ENCODE measurements around the gene COX8C. TPM values are rescaled to one million over a fixed set of nuclear protein-coding genes. Genes with fewer than 3 reads are reported as not detected.

COX8C gene, protein sequence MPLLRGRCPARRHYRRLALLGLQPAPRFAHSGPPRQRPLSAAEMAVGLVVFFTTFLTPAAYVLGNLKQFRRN
- total RNA-seq = not detected
- long read RNA-seq = 0 reads

GRCh38 chr14:93346926-93347721, at the start of gene COX8C:
Gene COX8C, plus strand, starts transcription at chr14:93347182. Its CDS starts 87 bp downstream, at chr14:93347269.
- peak in 2 of 3 donors; percentile 17 to 44 for DNase-seq
- WGBS (ENCODE audit: insufficient coverage, low coverage, low lambda C conversion rate, missing lambda C conversion rate) = 92% methylated on average over 20 of the region's 60 CpGs
- no peaks in the 10 kb centered on the region for H3K36me3 ChIP-seq
- no peak within 1 kb of the TSS for H3K27ac ChIP-seq
- peak in 1 of 4 donors; percentile 33 for ATAC-seq
- H3K9me3 ChIP-seq = no peaks in the 10 kb centered on the region
- TF ChIP-seq CTCF (IDR thresholded peaks at IDR 0.05) (no peak), POLR2A (IDR thresholded peaks at IDR 0.05) (no peak)
- intact Hi-C loops (cut with DNase I) = no loop called here
- H3K4me1 ChIP-seq = no peaks in the 10 kb centered on the region
- no peak within 1 kb of the TSS for H3K4me3 ChIP-seq
- no peaks in the 10 kb centered on the region for H3K27me3 ChIP-seq

GRCh38 chr14:93299416-93299815, 47.6 kb upstream of the COX8C start:
- H3K4me1 ChIP-seq = peaks cover 0 to 4% (median 0%) of the 10 kb centered on the region in 4 donors
- no peaks in the 10 kb centered on the region for H3K9me3 ChIP-seq
- H3K27me3 ChIP-seq = no peaks in the 10 kb centered on the region
- H3K4me3 ChIP-seq = no peak overlapping the region
- TF ChIP-seq POLR2A (IDR thresholded peaks at IDR 0.05) (no peak), CTCF (IDR thresholded peaks at IDR 0.05) (no peak)
- intact Hi-C loops (cut with DNase I) = no loop called here
- ATAC-seq (peak in 1 of 4 donors; percentile 25), DNase-seq (no peak)
- H3K27ac ChIP-seq = no peak overlapping the region
- WGBS (ENCODE audit: insufficient coverage, low coverage, low lambda C conversion rate, missing lambda C conversion rate) = 63% methylated on average over 3 of the region's 3 CpGs
- H3K36me3 ChIP-seq = no peaks in the 10 kb centered on the region

DNA sequence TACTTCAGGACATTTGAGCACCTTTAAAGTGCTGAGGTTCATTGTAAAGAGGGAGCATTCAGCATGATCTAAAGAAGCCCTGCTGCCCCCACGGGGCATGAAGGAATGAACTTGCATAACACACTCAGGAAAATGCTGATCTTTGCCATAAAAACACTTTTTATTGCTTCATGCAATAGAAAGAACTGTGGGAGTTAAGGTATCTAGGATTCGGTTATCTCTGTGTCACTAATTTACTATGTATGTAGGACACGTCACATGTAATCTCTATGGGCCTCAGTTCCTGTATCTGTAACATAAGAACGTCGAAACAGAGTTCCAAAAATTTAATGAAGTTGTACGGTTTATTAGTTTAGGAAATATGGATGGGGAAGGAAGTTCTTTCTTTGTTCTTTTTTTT, 47.1 kb upstream of the COX8C start:
- H3K27ac ChIP-seq = no peak overlapping the region
- ATAC-seq = peak in 1 of 4 donors; percentile 10
- intact Hi-C loops (cut with DNase I) = no loop called here
- DNase-seq = no peak
- H3K27me3 ChIP-seq = no peaks in the 10 kb centered on the region
- no peaks in the 10 kb centered on the region for H3K36me3 ChIP-seq
- no peaks in the 10 kb centered on the region for H3K9me3 ChIP-seq
- H3K4me3 ChIP-seq = no peak overlapping the region
- peaks cover 0 to 8% (median 0%) of the 10 kb centered on the region in 4 donors for H3K4me1 ChIP-seq
- TF ChIP-seq POLR2A (IDR thresholded peaks at IDR 0.05) (no peak), CTCF (IDR thresholded peaks at IDR 0.05) (no peak)
- 52% methylated on average over 6 of the region's 6 CpGs for WGBS (ENCODE audit: insufficient coverage, low coverage, low lambda C conversion rate, missing lambda C conversion rate)

DNA sequence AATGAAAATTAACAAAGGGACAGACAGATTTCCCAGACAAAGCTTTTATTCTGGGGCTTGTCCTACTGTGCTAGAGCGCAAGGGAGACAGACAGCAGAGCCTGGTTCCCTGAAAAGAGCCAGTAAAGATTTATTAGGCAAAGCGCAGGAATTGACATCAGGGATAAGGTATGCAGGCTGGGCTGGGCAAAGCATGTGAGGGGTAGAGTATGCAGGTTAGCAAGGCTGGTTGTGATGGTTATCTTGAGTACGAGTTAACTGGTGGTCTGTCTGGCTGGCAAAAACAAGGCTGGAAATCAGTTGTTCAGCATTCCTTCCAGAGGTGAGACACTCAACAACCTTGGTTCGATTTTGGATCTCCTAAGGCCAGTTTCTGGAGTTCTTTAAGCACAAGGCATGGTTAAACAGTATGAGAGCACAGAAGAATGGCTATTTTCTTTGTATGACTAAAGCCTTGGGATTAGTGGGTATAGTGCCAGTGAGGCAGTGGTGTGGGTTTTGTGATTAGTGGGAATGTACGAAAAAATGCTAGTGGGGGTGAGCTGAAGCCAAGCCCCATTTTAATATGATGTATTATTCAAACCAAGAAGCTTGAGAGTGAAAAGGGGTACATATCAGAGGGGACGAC, 45.0 kb upstream of the COX8C start:
- Histone ChIP-seq H3K9me3 (no peaks in the 10 kb centered on the region), H3K4me1 (peaks cover 0 to 8% (median 0%) of the 10 kb centered on the region in 4 donors), H3K27me3 (no peaks in the 10 kb centered on the region), H3K36me3 (no peaks in the 10 kb centered on the region), H3K27ac (no peak overlapping the region), H3K4me3 (no peak overlapping the region)
- no peak for DNase-seq
- no peak for ATAC-seq
- WGBS (ENCODE audit: insufficient coverage, low coverage, low lambda C conversion rate, missing lambda C conversion rate) = 92% methylated on average over 6 of the region's 6 CpGs
- TF ChIP-seq POLR2A (IDR thresholded peaks at IDR 0.05) = no peak
- intact Hi-C loops (cut with DNase I) = no loop called here

Measured in right lobe of liver (tissue), 6 donors.